CD4-positive, alpha-beta T cell treated with Interleukin-15 for 1 hour (primary cell): ENCODE data around the gene EPHA10.

Experiments
- DNase-seq: peaks from one replicate; pipeline ENCODE4 v3.0.0-alpha.2; 2020

Gene EPHA10

GRCh38 chr1:37670133-37670532 lies 94.8 kb downstream of the EPHA10 start:
- no peak for DNase-seq

- DNase-seq, result no peak
Observed at GRCh38 chr1:37667023-37667671, 97.8 kb downstream of the EPHA10 start.

- no peak for DNase-seq
Observed at GRCh38 chr1:37666241-37666867, 98.6 kb downstream of the EPHA10 start.
